Testis (tissue), 2 donors: ENCODE results near the gene IL26.

Experiments used
- POLR2A ChIP-seq: fragments of 450-650 bp; IDR thresholded peaks from one replicate; pipeline ENCODE4 v1.6.1; 2017; ENCODE audit warnings: antibody characterized with exemption, mild to moderate bottlenecking, moderate library complexity
- TF ChIP-seq, protein P1 (sequence below), 3 experiments: fragments of 450-650 bp in 2 of 3; fragments of 200-600 bp in 1 of 3; sonication (generic) in 1 of 3; IDR thresholded peaks; one replicate each; pipeline ENCODE4 v1.5.1; 2016 to 2019; ENCODE audit warnings: antibody characterized with exemption in 3 of 3, mild to moderate bottlenecking in 2 of 3, moderate library complexity in 1 of 3

- TF ChIP-seq, protein P1, sequence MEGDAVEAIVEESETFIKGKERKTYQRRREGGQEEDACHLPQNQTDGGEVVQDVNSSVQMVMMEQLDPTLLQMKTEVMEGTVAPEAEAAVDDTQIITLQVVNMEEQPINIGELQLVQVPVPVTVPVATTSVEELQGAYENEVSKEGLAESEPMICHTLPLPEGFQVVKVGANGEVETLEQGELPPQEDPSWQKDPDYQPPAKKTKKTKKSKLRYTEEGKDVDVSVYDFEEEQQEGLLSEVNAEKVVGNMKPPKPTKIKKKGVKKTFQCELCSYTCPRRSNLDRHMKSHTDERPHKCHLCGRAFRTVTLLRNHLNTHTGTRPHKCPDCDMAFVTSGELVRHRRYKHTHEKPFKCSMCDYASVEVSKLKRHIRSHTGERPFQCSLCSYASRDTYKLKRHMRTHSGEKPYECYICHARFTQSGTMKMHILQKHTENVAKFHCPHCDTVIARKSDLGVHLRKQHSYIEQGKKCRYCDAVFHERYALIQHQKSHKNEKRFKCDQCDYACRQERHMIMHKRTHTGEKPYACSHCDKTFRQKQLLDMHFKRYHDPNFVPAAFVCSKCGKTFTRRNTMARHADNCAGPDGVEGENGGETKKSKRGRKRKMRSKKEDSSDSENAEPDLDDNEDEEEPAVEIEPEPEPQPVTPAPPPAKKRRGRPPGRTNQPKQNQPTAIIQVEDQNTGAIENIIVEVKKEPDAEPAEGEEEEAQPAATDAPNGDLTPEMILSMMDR (IDR thresholded peaks at IDR 0.05): no peak
- TF ChIP-seq POLR2A: no peak
These were observed 68.2 kb downstream of the IL26 start for GRCh38 chr12:68157380-68157779.
